NCI-H1694 treated with DMSO at 0.1 percent for 48 hours (cell line): ENCODE data around the gene NID1.
"Not testable (repeated sequence)": the region's sequence is repeated elsewhere in the genome, so short reads cannot be mapped to it uniquely, and the experiment has no call there.

Source experiments
- DNase-seq: peaks from one replicate; lab custom pipeline; 2025; lab: John Stamatoyannopoulos, UW

NID1 gene

GRCh38 chr1:236030534-236030933, 34.4 kb downstream of the NID1 start:
- DNase-seq: peak; percentile 63

GRCh38 chr1:236029428-236029940, 35.4 kb downstream of the NID1 start:
- no peak for DNase-seq

- no peak for DNase-seq
These were observed 37.8 kb downstream of the NID1 start for GRCh38 chr1:236027104-236027503.

GRCh38 chr1:236025836-236026235, 39.1 kb downstream of the NID1 start:
- no peak for DNase-seq

- no peak for DNase-seq
These were observed 40.2 kb downstream of the NID1 start for GRCh38 chr1:236024641-236025040.

GRCh38 chr1:236023926-236024565, 40.8 kb downstream of the NID1 start:
- DNase-seq: no peak

- DNase-seq: no peak
These were observed 43.3 kb downstream of the NID1 start for GRCh38 chr1:236021424-236022135.

GRCh38 chr1:236020359-236021219, 44.3 kb downstream of the NID1 start:
- DNase-seq: no peak

GRCh38 chr1:236018885-236019453, 45.9 kb downstream of the NID1 start:
- no peak for DNase-seq

- DNase-seq: no peak
These were observed 48.0 kb downstream of the NID1 start for GRCh38 chr1:236016782-236017400.

GRCh38 chr1:236016083-236016482, 48.8 kb downstream of the NID1 start:
- DNase-seq: no peak

GRCh38 chr1:236015539-236015938, 49.4 kb downstream of the NID1 start:
- DNase-seq: no peak

GRCh38 chr1:236013330-236013729, 51.6 kb downstream of the NID1 start:
- DNase-seq: no peak

- no peak for DNase-seq
These were observed 53.2 kb downstream of the NID1 start for GRCh38 chr1:236011641-236012040.

- no peak for DNase-seq
These were observed 54.4 kb downstream of the NID1 start for GRCh38 chr1:236010443-236010842.

- no peak for DNase-seq
These were observed 55.0 kb downstream of the NID1 start for GRCh38 chr1:236009857-236010256.

GRCh38 chr1:236009191-236009590, 55.7 kb downstream of the NID1 start:
- DNase-seq: no peak

GRCh38 chr1:236007781-236008180, 57.1 kb downstream of the NID1 start:
- DNase-seq: no peak

- DNase-seq: not testable (repeated sequence)
These were observed 61.8 kb downstream of the NID1 start for GRCh38 chr1:236003058-236003457.

- DNase-seq: no peak
These were observed 62.3 kb downstream of the NID1 start for GRCh38 chr1:236002572-236002971.

GRCh38 chr1:236002025-236002390, 62.9 kb downstream of the NID1 start:
- no peak for DNase-seq

- no peak for DNase-seq
These were observed 64.1 kb downstream of the NID1 start for GRCh38 chr1:236000781-236001180.
